Large intestine (tissue), 3 donors: ENCODE data around the gene ASPA. TPM values are rescaled to one million over a fixed set of nuclear protein-coding genes. Genes with fewer than 3 reads are reported as not detected.
A peak's percentile ranks its signal among the peaks of the same experiment; 100 is the strongest.

ENCODE experiments used
- DNase-seq, 2 donors: peaks; one replicate each; pipeline versions ENCODE4 v3.0.0 to v3.0.0-alpha.2; 2013
- H3K27ac ChIP-seq: one replicate; pipeline ENCODE4 v1.5.1; 2013; ENCODE audit warnings: low read length
- H3K27me3 ChIP-seq: 2 replicates; pipeline ENCODE4 v1.6.1; 2013; ENCODE audit warnings: low read length; ENCODE audit not compliant: control insufficient read depth, insufficient read depth
- H3K36me3 ChIP-seq: 2 replicates; pipeline ENCODE4 v1.6.1; 2013; ENCODE audit warnings: low read length; ENCODE audit not compliant: control insufficient read depth, insufficient read depth
- H3K4me1 ChIP-seq: one replicate; pipeline ENCODE4 v1.6.1; 2013; ENCODE audit warnings: low read length; ENCODE audit not compliant: control insufficient read depth, insufficient read depth
- H3K4me3 ChIP-seq: one replicate; pipeline ENCODE4 v1.5.1; 2013; ENCODE audit warnings: low read length
- H3K9me3 ChIP-seq: one replicate; pipeline ENCODE4 v1.6.1; 2013; ENCODE audit warnings: mild to moderate bottlenecking, low read depth, low read length, moderate library complexity; ENCODE audit not compliant: control insufficient read depth
- WGBS: methylation state at CpG from one replicate; pipeline ENCODE4 v1.1.5; 2013; ENCODE audit warnings: low lambda C conversion rate; ENCODE audit not compliant: insufficient coverage; 5-methylcytosine and 5-hydroxymethylcytosine counted together
- polyA plus RNA-seq: library from polyadenylated mRNA; unstranded; fragments of 120-200 nt; gene quantifications from one replicate; pipeline ENCODE4 v1.2.1, GENCODE V29; 2013

Gene ASPA
- polyA plus RNA-seq, 1 donor, result 0.96 TPM

- DNase-seq, result no peak
- no CpG with 5 or more reads among the region's 21 CpGs for WGBS
- Histone ChIP-seq H3K9me3 (peaks cover 3% of the 10 kb centered on the region), H3K27ac (no peak overlapping the region), H3K4me1 (peaks cover 19% of the 10 kb centered on the region), H3K27me3 (no peaks in the 10 kb centered on the region), H3K36me3 (no peaks in the 10 kb centered on the region), H3K4me3 (no peak overlapping the region)
These were observed 3.7 kb upstream of the ASPA start for GRCh38 chr17:3472137-3472536.

- no peaks in the 10 kb centered on the region for H3K36me3 ChIP-seq
- no peak overlapping the region for H3K4me3 ChIP-seq
- H3K27me3 ChIP-seq, result no peaks in the 10 kb centered on the region
- DNase-seq, result peak; percentile 79 to 89
- H3K27ac ChIP-seq, result peak overlapping the region; percentile 82
- H3K9me3 ChIP-seq, result peaks cover 3% of the 10 kb centered on the region
- H3K4me1 ChIP-seq, result peaks cover 19% of the 10 kb centered on the region
- WGBS, result no CpG with 5 or more reads among the region's 3 CpGs
These were observed 1.6 kb upstream of the ASPA start for GRCh38 chr17:3474212-3474611.

- no peaks in the 10 kb centered on the region for H3K27me3 ChIP-seq
- H3K36me3 ChIP-seq, result no peaks in the 10 kb centered on the region
- H3K4me3 ChIP-seq, result no peak overlapping the region
- DNase-seq, result peak in 1 of 2 donors; percentile 14
- peaks cover 19% of the 10 kb centered on the region for H3K4me1 ChIP-seq
- peaks cover 3% of the 10 kb centered on the region for H3K9me3 ChIP-seq
- WGBS, result 100% methylated on average over 1 of the region's 4 CpGs
- peak overlapping the region; percentile 50 for H3K27ac ChIP-seq
These were observed 529 bp upstream of the ASPA start for GRCh38 chr17:3475251-3475685.

GRCh38 chr17:3479988-3480387 is 4.2 kb downstream of the ASPA start:
- no peaks in the 10 kb centered on the region for H3K36me3 ChIP-seq
- no CpG with 5 or more reads among the region's 3 CpGs for WGBS
- no peak for DNase-seq

GRCh38 chr17:3482852-3483251 is 7.1 kb downstream of the ASPA start:
- Histone ChIP-seq H3K27me3 (no peaks in the 10 kb centered on the region), H3K4me3 (no peak overlapping the region), H3K9me3 (no peaks in the 10 kb centered on the region), H3K27ac (no peak overlapping the region), H3K4me1 (no peaks in the 10 kb centered on the region), H3K36me3 (no peaks in the 10 kb centered on the region)
- no peak for DNase-seq
- no CpG with 5 or more reads among the region's 3 CpGs for WGBS

More at GRCh38 chr17:3479988-3480387, 4.2 kb downstream of the ASPA start:
- Histone ChIP-seq H3K27ac (no peak overlapping the region), H3K4me1 (peaks cover 11% of the 10 kb centered on the region), H3K9me3 (no peaks in the 10 kb centered on the region), H3K4me3 (no peak overlapping the region), H3K27me3 (no peaks in the 10 kb centered on the region)

DNA sequence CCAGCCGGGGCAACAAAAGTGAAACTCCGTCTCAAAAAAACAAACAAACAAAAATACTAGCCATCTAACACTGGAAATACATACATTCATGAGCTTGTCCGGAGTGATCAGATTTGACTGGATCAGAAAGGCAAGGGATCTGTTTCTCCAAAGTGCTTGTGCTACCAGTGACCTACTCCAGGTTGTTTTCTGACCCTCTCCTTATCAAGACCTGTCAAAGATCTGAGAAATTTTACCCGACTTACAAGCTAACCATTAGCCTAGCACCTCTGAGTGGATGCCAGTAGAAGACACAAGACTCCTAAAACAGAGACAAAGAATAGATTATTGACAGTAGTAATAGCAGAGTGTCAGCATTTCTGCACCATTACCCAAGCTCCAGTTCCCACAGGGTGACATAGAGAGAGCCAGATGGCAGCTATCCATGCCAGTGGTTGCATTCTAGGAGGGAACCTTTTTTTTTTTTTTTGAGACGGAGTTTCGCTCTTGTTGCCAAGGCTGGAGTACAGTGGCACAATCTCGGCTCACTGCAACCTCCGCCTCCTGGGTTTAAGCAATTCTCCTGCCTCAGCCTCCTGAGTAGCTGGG is 9.8 kb downstream of the ASPA start:
- Histone ChIP-seq H3K4me3 (no peak overlapping the region), H3K9me3 (no peaks in the 10 kb centered on the region), H3K27ac (no peak overlapping the region), H3K4me1 (no peaks in the 10 kb centered on the region), H3K27me3 (no peaks in the 10 kb centered on the region), H3K36me3 (no peaks in the 10 kb centered on the region)
- DNase-seq, result peak in 1 of 2 donors; percentile 9
- WGBS, result no CpG with 5 or more reads among the region's 8 CpGs

DNA sequence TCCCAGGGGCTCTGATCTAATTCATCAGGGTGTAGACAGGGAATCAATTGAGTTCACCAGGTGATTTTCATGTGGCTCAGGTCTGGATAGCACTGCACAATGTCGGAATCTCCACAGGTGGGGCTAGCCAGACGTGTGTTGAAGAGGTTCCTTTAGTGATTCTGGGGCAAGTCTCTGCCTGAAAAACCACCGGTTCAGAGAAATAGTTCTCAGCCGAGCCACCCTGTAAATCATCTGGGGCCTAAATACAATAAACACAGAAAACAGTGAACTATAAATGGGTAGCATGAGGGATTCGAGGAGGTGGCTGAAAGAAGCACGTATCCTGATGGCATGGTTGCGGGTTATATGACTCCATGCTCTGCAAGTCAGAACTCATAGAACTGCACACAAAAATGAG is 21.3 kb downstream of the ASPA start:
- WGBS, result 100% methylated on average over 3 of the region's 7 CpGs
- Histone ChIP-seq H3K4me1 (no peaks in the 10 kb centered on the region), H3K27ac (no peak overlapping the region)

DNA sequence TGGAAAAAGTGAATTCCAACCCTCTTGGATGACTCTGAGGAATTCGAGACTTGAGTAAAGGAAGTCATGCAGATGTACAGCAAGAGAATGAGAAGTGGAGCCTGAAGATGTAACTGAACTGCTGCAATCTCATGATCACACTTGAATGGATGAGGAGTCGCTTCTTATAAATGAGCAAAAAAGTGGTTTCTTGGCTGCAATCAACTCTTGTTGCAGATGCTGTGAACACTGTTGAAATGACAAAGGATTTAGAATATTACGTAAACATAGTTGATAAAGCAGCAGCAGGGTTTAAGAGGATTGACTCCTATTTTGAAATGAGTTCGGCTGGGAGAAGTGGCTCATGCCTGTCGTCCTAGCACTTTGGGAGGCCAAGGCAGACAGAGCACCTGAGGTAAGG is 25.5 kb downstream of the ASPA start:
- WGBS, result 94% methylated on average over 3 of the region's 5 CpGs

More for the DNA sequence above, 21.3 kb downstream of the ASPA start:
- Histone ChIP-seq H3K4me3 (no peak overlapping the region), H3K27me3 (no peaks in the 10 kb centered on the region), H3K9me3 (no peaks in the 10 kb centered on the region), H3K36me3 (no peaks in the 10 kb centered on the region)
- no peak for DNase-seq

DNA sequence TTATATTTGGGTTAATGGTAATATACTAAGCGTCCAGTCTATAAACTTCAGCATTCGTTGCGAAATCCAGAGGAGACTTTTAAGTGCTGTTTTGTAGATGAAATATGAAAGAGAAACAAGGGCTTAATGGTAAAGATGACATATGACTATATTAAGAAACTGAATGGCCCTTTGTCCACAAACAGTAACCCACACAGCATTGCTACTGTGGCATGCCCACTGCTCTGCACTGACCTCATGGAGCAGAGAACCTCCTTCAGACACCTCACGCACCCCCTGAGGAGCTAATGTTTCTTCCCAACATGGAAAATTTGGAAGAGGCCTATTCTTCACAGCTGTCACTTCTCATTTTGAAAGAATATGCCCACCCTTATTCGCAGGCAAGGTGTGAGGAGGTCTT is 26.7 kb downstream of the ASPA start:
- Histone ChIP-seq H3K4me3 (no peak overlapping the region), H3K4me1 (no peaks in the 10 kb centered on the region), H3K27ac (no peak overlapping the region), H3K27me3 (no peaks in the 10 kb centered on the region), H3K9me3 (no peaks in the 10 kb centered on the region), H3K36me3 (no peaks in the 10 kb centered on the region)
- WGBS, result 93% methylated on average over 3 of the region's 5 CpGs
- no peak for DNase-seq

More for the DNA sequence above, 25.5 kb downstream of the ASPA start:
- H3K9me3 ChIP-seq, result no peaks in the 10 kb centered on the region
- H3K36me3 ChIP-seq, result no peaks in the 10 kb centered on the region
- H3K4me1 ChIP-seq, result no peaks in the 10 kb centered on the region
- H3K27me3 ChIP-seq, result no peaks in the 10 kb centered on the region
- no peak overlapping the region for H3K27ac ChIP-seq
- DNase-seq, result no peak
- no peak overlapping the region for H3K4me3 ChIP-seq

- no peaks in the 10 kb centered on the region for H3K36me3 ChIP-seq
- no peak overlapping the region for H3K27ac ChIP-seq
- no CpG with 5 or more reads among the region's 1 CpG for WGBS
These were observed 27.5 kb downstream of the ASPA start for GRCh38 chr17:3503285-3503684.

DNA sequence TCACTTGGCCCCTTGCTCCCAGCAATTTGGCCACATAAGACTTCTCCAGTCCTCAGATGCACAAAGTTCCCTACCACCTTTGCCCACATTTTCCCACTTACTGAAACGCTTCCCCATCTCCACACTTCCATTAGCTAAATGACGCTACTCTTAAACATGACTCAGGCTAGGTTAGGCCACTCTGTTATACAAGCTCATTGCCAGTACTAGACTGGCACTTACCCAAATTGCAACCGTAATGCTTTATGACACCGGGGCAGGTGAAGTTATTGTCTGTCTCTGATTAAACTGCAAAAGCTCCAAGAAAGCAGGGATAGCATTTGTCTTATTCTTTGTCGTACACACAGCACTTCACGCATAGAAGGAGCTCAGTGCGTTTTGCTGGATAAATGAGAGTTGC is 29.2 kb downstream of the ASPA start:
- no peak overlapping the region for H3K27ac ChIP-seq
- H3K36me3 ChIP-seq, result no peaks in the 10 kb centered on the region
- no peaks in the 10 kb centered on the region for H3K4me1 ChIP-seq
- no peaks in the 10 kb centered on the region for H3K9me3 ChIP-seq
- no peak for DNase-seq
- H3K27me3 ChIP-seq, result no peaks in the 10 kb centered on the region
- WGBS, result no CpG with 5 or more reads among the region's 7 CpGs
- no peak overlapping the region for H3K4me3 ChIP-seq

More at GRCh38 chr17:3503285-3503684, 27.5 kb downstream of the ASPA start:
- Histone ChIP-seq H3K4me3 (no peak overlapping the region), H3K9me3 (no peaks in the 10 kb centered on the region), H3K4me1 (no peaks in the 10 kb centered on the region), H3K27me3 (no peaks in the 10 kb centered on the region)
- no peak for DNase-seq
